ENCODE results near the gene TMEM244. TPM values are rescaled to one million over a fixed set of nuclear protein-coding genes. Genes with fewer than 3 reads are reported as not detected.
"Not testable (repeated sequence)": the region's sequence is repeated elsewhere in the genome, so short reads cannot be mapped to it uniquely, and the experiment has no call there.

TMEM244 gene
- total RNA-seq, 1 experiment from 2014 or later, result not detected

GRCh38 chr6:129882510-129883023, 21.5 kb upstream of the TMEM244 start (continued):
- TF ChIP-seq ATF2 (CRISPR knock-in tag; IDR thresholded peaks at IDR 0.05; ENCODE audit: borderline replicate concordance, low read depth), result no peak

- H3K4me3 Mint-ChIP-seq; POLR2A ChIA-PET; H3K27me3 Mint-ChIP-seq (ENCODE audit: low read depth); ATAC-seq; H3K36me3 Mint-ChIP-seq; CTCF ChIA-PET; DNase-seq (ENCODE audit: low spot score); H3K4me1 Mint-ChIP-seq; H3K27ac Mint-ChIP-seq: not testable (repeated sequence)
- peaks cover 42% of the 10 kb centered on the region for H3K9me3 Mint-ChIP-seq
These were observed 16.8 kb upstream of the TMEM244 start for GRCh38 chr6:129877894-129878293.

- Mint-ChIP-seq H3K4me1 (no peaks in the 10 kb centered on the region), H3K36me3 (peaks cover 4% of the 10 kb centered on the region; the same call in 1 of the 2 replicates), H3K27ac (no peak overlapping the region), H3K9me3 (peaks cover 27% of the 10 kb centered on the region), H3K4me3 (no peak overlapping the region), H3K27me3 (ENCODE audit: low read depth) (no peaks in the 10 kb centered on the region)
- no peak for ATAC-seq
- TF ChIP-seq RELA (CRISPR knock-in tag; IDR thresholded peaks at IDR 0.05; ENCODE audit: borderline replicate concordance) (no peak), ETV6 (CRISPR knock-in tag; IDR thresholded peaks at IDR 0.05) (no peak)
- CTCF ChIA-PET, result no interaction called here
- no peak for DNase-seq (ENCODE audit: low spot score)
- POLR2A ChIA-PET, result no interaction called here
These were observed 14.8 kb upstream of the TMEM244 start for GRCh38 chr6:129875610-129876520.

DNA sequence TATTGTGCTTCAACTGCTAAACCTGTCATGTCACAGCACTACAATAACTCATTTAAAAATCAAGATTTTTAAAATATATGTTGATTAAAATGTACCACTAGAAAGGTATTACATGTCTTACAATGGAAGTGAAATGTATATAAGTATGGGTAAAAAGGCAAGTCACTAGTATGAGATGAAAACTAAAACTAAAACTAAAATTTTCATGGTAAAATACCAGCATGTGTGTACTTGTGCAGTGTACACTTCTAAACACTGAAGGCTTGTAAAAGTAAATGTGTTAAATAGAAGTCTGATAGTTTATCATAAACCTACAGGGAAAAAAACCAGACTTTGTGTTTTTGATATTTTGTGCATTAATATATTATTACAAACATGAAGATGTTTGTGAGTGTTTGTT, 13.7 kb upstream of the TMEM244 start:
- CTCF ChIA-PET, result no interaction called here
- no peak overlapping the region for H3K27ac Mint-ChIP-seq
- H3K27me3 Mint-ChIP-seq (ENCODE audit: low read depth), result no peaks in the 10 kb centered on the region
- H3K36me3 Mint-ChIP-seq, result peaks cover 4% of the 10 kb centered on the region; the same call in 1 of the 2 replicates
- peaks cover 17% of the 10 kb centered on the region for H3K9me3 Mint-ChIP-seq
- DNase-seq (ENCODE audit: low spot score) (no peak), ATAC-seq (no peak)
- POLR2A ChIA-PET, result no interaction called here
- no peaks in the 10 kb centered on the region for H3K4me1 Mint-ChIP-seq
- no peak for TF ChIP-seq JUN (CRISPR knock-in tag; IDR thresholded peaks at IDR 0.05)
- no peak overlapping the region for H3K4me3 Mint-ChIP-seq

GRCh38 chr6:129872586-129872985, 11.5 kb upstream of the TMEM244 start:
- H3K27me3 Mint-ChIP-seq (ENCODE audit: low read depth), result no peaks in the 10 kb centered on the region
- no peak overlapping the region for H3K27ac Mint-ChIP-seq
- H3K4me1 Mint-ChIP-seq, result peaks cover 5% of the 10 kb centered on the region
- POLR2A ChIA-PET, result no interaction called here
- DNase-seq (ENCODE audit: low spot score) (no peak), ATAC-seq (no peak)
- H3K36me3 Mint-ChIP-seq, result no peaks in the 10 kb centered on the region
- no peaks in the 10 kb centered on the region for H3K9me3 Mint-ChIP-seq
- no peak overlapping the region for H3K4me3 Mint-ChIP-seq
- CTCF ChIA-PET, result no interaction called here
- TF ChIP-seq, protein P1, sequence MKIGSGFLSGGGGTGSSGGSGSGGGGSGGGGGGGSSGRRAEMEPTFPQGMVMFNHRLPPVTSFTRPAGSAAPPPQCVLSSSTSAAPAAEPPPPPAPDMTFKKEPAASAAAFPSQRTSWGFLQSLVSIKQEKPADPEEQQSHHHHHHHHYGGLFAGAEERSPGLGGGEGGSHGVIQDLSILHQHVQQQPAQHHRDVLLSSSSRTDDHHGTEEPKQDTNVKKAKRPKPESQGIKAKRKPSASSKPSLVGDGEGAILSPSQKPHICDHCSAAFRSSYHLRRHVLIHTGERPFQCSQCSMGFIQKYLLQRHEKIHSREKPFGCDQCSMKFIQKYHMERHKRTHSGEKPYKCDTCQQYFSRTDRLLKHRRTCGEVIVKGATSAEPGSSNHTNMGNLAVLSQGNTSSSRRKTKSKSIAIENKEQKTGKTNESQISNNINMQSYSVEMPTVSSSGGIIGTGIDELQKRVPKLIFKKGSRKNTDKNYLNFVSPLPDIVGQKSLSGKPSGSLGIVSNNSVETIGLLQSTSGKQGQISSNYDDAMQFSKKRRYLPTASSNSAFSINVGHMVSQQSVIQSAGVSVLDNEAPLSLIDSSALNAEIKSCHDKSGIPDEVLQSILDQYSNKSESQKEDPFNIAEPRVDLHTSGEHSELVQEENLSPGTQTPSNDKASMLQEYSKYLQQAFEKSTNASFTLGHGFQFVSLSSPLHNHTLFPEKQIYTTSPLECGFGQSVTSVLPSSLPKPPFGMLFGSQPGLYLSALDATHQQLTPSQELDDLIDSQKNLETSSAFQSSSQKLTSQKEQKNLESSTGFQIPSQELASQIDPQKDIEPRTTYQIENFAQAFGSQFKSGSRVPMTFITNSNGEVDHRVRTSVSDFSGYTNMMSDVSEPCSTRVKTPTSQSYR (CRISPR knock-in tag; IDR thresholded peaks at IDR 0.05), result no peak
- TF ChIP-seq ZSCAN18 (CRISPR knock-in tag; IDR thresholded peaks at IDR 0.05), result no peak
- TF ChIP-seq, protein P2, sequence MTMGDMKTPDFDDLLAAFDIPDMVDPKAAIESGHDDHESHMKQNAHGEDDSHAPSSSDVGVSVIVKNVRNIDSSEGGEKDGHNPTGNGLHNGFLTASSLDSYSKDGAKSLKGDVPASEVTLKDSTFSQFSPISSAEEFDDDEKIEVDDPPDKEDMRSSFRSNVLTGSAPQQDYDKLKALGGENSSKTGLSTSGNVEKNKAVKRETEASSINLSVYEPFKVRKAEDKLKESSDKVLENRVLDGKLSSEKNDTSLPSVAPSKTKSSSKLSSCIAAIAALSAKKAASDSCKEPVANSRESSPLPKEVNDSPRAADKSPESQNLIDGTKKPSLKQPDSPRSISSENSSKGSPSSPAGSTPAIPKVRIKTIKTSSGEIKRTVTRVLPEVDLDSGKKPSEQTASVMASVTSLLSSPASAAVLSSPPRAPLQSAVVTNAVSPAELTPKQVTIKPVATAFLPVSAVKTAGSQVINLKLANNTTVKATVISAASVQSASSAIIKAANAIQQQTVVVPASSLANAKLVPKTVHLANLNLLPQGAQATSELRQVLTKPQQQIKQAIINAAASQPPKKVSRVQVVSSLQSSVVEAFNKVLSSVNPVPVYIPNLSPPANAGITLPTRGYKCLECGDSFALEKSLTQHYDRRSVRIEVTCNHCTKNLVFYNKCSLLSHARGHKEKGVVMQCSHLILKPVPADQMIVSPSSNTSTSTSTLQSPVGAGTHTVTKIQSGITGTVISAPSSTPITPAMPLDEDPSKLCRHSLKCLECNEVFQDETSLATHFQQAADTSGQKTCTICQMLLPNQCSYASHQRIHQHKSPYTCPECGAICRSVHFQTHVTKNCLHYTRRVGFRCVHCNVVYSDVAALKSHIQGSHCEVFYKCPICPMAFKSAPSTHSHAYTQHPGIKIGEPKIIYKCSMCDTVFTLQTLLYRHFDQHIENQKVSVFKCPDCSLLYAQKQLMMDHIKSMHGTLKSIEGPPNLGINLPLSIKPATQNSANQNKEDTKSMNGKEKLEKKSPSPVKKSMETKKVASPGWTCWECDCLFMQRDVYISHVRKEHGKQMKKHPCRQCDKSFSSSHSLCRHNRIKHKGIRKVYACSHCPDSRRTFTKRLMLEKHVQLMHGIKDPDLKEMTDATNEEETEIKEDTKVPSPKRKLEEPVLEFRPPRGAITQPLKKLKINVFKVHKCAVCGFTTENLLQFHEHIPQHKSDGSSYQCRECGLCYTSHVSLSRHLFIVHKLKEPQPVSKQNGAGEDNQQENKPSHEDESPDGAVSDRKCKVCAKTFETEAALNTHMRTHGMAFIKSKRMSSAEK (CRISPR knock-in tag; IDR thresholded peaks at IDR 0.05; ENCODE audit: borderline replicate concordance), result no peak
- TF ChIP-seq ARID4B (CRISPR knock-in tag; IDR thresholded peaks at IDR 0.05; ENCODE audit: borderline replicate concordance), result no peak
- TF ChIP-seq ZBTB21 (CRISPR knock-in tag; IDR thresholded peaks at IDR 0.05; ENCODE audit: borderline replicate concordance), result no peak
